Panc1 (cell line): ENCODE data around the gene FAM53A.

ENCODE experiments used
- POLR2AphosphoS5 ChIP-seq: IDR thresholded peaks from 2 replicates; pipeline ENCODE4 v1.6.1; 2012; ENCODE audit warnings: mild to moderate bottlenecking, low read depth, low read length, moderate library complexity
- SIN3A ChIP-seq: IDR thresholded peaks from 2 replicates; pipeline ENCODE4 v1.6.1; 2012; ENCODE audit warnings: low read depth, mild to moderate bottlenecking, low read length, moderate library complexity, borderline replicate concordance; ENCODE audit not compliant: insufficient read depth
- TCF7L2 ChIP-seq: IDR thresholded peaks from 2 replicates; pipeline ENCODE4 v1.6.1; 2011; ENCODE audit warnings: mild to moderate bottlenecking, low read depth, low read length, inconsistent platforms
- TF ChIP-seq, protein P1 (sequence below): fragments of 450-650 bp; IDR thresholded peaks from 2 replicates; pipeline ENCODE4 v1.5.1; 2017; ENCODE audit warnings: mild to moderate bottlenecking
- TF ChIP-seq, protein P2 (sequence below), 2 experiments: IDR thresholded peaks; 2 replicates each; pipeline ENCODE4 v1.6.1; 2011 to 2012; ENCODE audit warnings: low read depth in 2 of 2, control low read depth in 1 of 2, low read length in 1 of 2, mild to moderate bottlenecking in 1 of 2, moderate library complexity in 1 of 2; ENCODE audit not compliant: insufficient read depth in 1 of 2

DNA sequence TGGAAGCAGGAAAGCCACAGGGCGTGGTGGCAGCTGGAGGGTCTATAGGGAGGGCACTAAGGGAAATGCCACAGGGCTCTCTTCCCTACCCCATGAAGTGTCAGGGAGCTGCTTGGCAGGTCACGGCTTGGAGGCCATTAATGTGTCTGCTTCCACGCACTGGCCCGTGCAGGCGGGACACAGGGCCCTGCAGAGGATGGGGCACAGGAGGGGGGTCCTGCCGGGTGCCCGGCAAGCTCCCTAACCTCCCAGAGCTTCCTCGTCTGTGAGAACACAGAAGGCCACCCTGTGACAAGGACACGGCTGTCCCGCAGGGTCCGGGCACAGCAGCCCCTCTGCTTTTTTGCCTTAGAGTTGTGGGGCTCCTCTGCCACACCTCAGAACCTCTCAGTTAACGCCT, 25.5 kb downstream of the FAM53A start:
- TF ChIP-seq, protein P1, sequence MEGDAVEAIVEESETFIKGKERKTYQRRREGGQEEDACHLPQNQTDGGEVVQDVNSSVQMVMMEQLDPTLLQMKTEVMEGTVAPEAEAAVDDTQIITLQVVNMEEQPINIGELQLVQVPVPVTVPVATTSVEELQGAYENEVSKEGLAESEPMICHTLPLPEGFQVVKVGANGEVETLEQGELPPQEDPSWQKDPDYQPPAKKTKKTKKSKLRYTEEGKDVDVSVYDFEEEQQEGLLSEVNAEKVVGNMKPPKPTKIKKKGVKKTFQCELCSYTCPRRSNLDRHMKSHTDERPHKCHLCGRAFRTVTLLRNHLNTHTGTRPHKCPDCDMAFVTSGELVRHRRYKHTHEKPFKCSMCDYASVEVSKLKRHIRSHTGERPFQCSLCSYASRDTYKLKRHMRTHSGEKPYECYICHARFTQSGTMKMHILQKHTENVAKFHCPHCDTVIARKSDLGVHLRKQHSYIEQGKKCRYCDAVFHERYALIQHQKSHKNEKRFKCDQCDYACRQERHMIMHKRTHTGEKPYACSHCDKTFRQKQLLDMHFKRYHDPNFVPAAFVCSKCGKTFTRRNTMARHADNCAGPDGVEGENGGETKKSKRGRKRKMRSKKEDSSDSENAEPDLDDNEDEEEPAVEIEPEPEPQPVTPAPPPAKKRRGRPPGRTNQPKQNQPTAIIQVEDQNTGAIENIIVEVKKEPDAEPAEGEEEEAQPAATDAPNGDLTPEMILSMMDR = no peak
- TF ChIP-seq POLR2AphosphoS5 (no peak), TCF7L2 (no peak), SIN3A (no peak)
- TF ChIP-seq, protein P2, sequence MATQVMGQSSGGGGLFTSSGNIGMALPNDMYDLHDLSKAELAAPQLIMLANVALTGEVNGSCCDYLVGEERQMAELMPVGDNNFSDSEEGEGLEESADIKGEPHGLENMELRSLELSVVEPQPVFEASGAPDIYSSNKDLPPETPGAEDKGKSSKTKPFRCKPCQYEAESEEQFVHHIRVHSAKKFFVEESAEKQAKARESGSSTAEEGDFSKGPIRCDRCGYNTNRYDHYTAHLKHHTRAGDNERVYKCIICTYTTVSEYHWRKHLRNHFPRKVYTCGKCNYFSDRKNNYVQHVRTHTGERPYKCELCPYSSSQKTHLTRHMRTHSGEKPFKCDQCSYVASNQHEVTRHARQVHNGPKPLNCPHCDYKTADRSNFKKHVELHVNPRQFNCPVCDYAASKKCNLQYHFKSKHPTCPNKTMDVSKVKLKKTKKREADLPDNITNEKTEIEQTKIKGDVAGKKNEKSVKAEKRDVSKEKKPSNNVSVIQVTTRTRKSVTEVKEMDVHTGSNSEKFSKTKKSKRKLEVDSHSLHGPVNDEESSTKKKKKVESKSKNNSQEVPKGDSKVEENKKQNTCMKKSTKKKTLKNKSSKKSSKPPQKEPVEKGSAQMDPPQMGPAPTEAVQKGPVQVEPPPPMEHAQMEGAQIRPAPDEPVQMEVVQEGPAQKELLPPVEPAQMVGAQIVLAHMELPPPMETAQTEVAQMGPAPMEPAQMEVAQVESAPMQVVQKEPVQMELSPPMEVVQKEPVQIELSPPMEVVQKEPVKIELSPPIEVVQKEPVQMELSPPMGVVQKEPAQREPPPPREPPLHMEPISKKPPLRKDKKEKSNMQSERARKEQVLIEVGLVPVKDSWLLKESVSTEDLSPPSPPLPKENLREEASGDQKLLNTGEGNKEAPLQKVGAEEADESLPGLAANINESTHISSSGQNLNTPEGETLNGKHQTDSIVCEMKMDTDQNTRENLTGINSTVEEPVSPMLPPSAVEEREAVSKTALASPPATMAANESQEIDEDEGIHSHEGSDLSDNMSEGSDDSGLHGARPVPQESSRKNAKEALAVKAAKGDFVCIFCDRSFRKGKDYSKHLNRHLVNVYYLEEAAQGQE (IDR thresholded peaks at IDR 0.05; ENCODE audit: insufficient read depth in 1 of 2, low read depth in 2 of 2, low read length in 1 of 2) = no peak
